Liver (tissue), 9 donors: Measurements from ENCODE around the gene FBXW4. TPM values are rescaled to one million over a fixed set of nuclear protein-coding genes. Genes with fewer than 3 reads are reported as not detected.

Experiments used
- DNase-seq: peaks from one replicate; pipeline ENCODE4 v3.0.0-alpha.2; 2017; ENCODE audit warnings: low spot score
- H3K27ac ChIP-seq, 2 donors: one replicate each; pipeline ENCODE4 v1.7.0; 2013; ENCODE audit warnings: inconsistent platforms in 2 of 2, low read length in 2 of 2, control low read depth in 1 of 2, low read depth in 1 of 2, mild to moderate bottlenecking in 1 of 2
- H3K27me3 ChIP-seq, 4 donors: one replicate each; pipeline versions ENCODE4 v1.6.1 to v1.7.0; 2013; ENCODE audit warnings: low read length in 3 of 4, inconsistent platforms in 1 of 4, mild to moderate bottlenecking in 1 of 4, moderate library complexity in 1 of 4; ENCODE audit not compliant: control insufficient read depth in 4 of 4, insufficient read depth in 4 of 4
- H3K36me3 ChIP-seq, 4 donors: one replicate each; pipeline versions ENCODE4 v1.6.1 to v1.7.0; 2013; ENCODE audit warnings: low read length in 3 of 4, mild to moderate bottlenecking in 3 of 4, low read depth in 1 of 4, moderate library complexity in 1 of 4; ENCODE audit not compliant: control insufficient read depth in 4 of 4, insufficient read depth in 3 of 4
- H3K4me1 ChIP-seq, 4 donors: one replicate each; pipeline versions ENCODE4 v1.6.1 to v1.7.0; 2013; ENCODE audit warnings: low read length in 3 of 4, mild to moderate bottlenecking in 3 of 4, moderate library complexity in 1 of 4; ENCODE audit not compliant: control insufficient read depth in 4 of 4, insufficient read depth in 4 of 4
- H3K4me3 ChIP-seq, 3 donors: one replicate each; pipeline versions ENCODE4 v1.6.1 to v1.7.0; 2013; ENCODE audit warnings: low read length in 3 of 3, control low read depth in 1 of 3, low read depth in 1 of 3, mild to moderate bottlenecking in 1 of 3
- H3K9ac ChIP-seq, 2 donors: one replicate each; pipeline ENCODE4 v1.7.0; 2013; ENCODE audit warnings: low read length in 2 of 2, mild to moderate bottlenecking in 2 of 2, moderate library complexity in 2 of 2, control low read depth in 1 of 2, low read depth in 1 of 2
- H3K9me3 ChIP-seq, 4 donors: one replicate each; pipeline versions ENCODE4 v1.6.1 to v1.7.0; 2013; ENCODE audit warnings: low read length in 3 of 4; ENCODE audit not compliant: control insufficient read depth in 4 of 4
- ATF3 ChIP-seq: IDR thresholded peaks from 2 replicates; pipeline ENCODE4 v1.6.1; 2016; ENCODE audit warnings: antibody characterized with exemption
- CTCF ChIP-seq: fragments of 150-350 bp; IDR thresholded peaks from 2 replicates; pipeline ENCODE4 v1.5.1; 2017; ENCODE audit warnings: improper control_type of control experiment, low read depth, low read length; ENCODE audit not compliant: missing input control
- FOXA2 ChIP-seq: IDR thresholded peaks from 2 replicates; pipeline ENCODE4 v1.6.1; 2016; ENCODE audit warnings: antibody characterized with exemption
- GABPA ChIP-seq, 2 donors: IDR thresholded peaks in 1 of 2; conservative IDR thresholded peaks in 1 of 2; 2 replicates each; pipeline ENCODE4 v1.6.1; 2016; ENCODE audit warnings: antibody characterized with exemption in 2 of 2, mild to moderate bottlenecking in 1 of 2, moderate library complexity in 1 of 2
- HNF4A ChIP-seq, 2 donors: conservative IDR thresholded peaks; 2 replicates each; pipeline ENCODE4 v1.6.1; 2016; ENCODE audit warnings: antibody characterized with exemption in 2 of 2, mild to moderate bottlenecking in 2 of 2
- HNF4G ChIP-seq: IDR thresholded peaks from 2 replicates; pipeline ENCODE4 v1.6.1; 2016; ENCODE audit warnings: antibody characterized with exemption
- JUND ChIP-seq, 2 donors: IDR thresholded peaks; 2 replicates each; pipeline ENCODE4 v1.6.1; 2016; ENCODE audit warnings: antibody characterized with exemption in 2 of 2
- NR2F2 ChIP-seq: IDR thresholded peaks from 2 replicates; pipeline ENCODE4 v1.6.1; 2016; ENCODE audit warnings: antibody characterized with exemption
- RXRA ChIP-seq, 2 donors: IDR thresholded peaks; 2 replicates each; pipeline ENCODE4 v1.6.1; 2017 to 2018; ENCODE audit warnings: antibody characterized with exemption in 2 of 2, mild to moderate bottlenecking in 1 of 2
- SP1 ChIP-seq: IDR thresholded peaks from 2 replicates; pipeline ENCODE4 v1.6.1; 2018; ENCODE audit warnings: antibody characterized with exemption, mild to moderate bottlenecking
- TAF1 ChIP-seq: conservative IDR thresholded peaks from 2 replicates; pipeline ENCODE4 v1.6.1; 2016; ENCODE audit warnings: antibody characterized with exemption, mild to moderate bottlenecking
- YY1 ChIP-seq: IDR thresholded peaks from 2 replicates; pipeline ENCODE4 v1.6.1; 2016; ENCODE audit warnings: antibody characterized with exemption, mild to moderate bottlenecking
- WGBS: extraction: QIAGEN DNeasy Blood & Tissue Kit; methylation state at CpG from one replicate; pipeline ENCODE4 v1.1.7; 2013; 5-methylcytosine and 5-hydroxymethylcytosine counted together
- polyA plus RNA-seq, 2 donors: library from polyadenylated mRNA; stranded (reverse) in 1 of 2; unstranded in 1 of 2; fragments of 200-250 nt in 1 of 2; fragments of >200 nt in 1 of 2; fragmentation: Nextera tagmentation in 1 of 2; extraction: Ambion mirVana in 1 of 2; gene quantifications; one replicate each; pipeline versions ENCODE4 v1.2.1 to v1.2.3, GENCODE V29; 2013 to 2015
- total RNA-seq, 2 donors: library from RNA; depleted of rRNA; stranded (reverse); fragments of >200 nt; gene quantifications; one replicate each; pipeline ENCODE4 v1.2.3, GENCODE V29; 2014
- TF ChIP-seq, protein P1 (sequence below): IDR thresholded peaks from 2 replicates; pipeline ENCODE4 v1.6.1; 2016; ENCODE audit warnings: antibody characterized with exemption, mild to moderate bottlenecking
- donor health status: healthy.
- donor health status: healthy.
- donor health status: healthy.
- donor health status: healthy.
- donor health status: healthy.

FBXW4 gene
- total and polyA plus RNA-seq, 4 donors: 5.4 to 54.1 (median 20.5) TPM

- TF ChIP-seq, protein P1, sequence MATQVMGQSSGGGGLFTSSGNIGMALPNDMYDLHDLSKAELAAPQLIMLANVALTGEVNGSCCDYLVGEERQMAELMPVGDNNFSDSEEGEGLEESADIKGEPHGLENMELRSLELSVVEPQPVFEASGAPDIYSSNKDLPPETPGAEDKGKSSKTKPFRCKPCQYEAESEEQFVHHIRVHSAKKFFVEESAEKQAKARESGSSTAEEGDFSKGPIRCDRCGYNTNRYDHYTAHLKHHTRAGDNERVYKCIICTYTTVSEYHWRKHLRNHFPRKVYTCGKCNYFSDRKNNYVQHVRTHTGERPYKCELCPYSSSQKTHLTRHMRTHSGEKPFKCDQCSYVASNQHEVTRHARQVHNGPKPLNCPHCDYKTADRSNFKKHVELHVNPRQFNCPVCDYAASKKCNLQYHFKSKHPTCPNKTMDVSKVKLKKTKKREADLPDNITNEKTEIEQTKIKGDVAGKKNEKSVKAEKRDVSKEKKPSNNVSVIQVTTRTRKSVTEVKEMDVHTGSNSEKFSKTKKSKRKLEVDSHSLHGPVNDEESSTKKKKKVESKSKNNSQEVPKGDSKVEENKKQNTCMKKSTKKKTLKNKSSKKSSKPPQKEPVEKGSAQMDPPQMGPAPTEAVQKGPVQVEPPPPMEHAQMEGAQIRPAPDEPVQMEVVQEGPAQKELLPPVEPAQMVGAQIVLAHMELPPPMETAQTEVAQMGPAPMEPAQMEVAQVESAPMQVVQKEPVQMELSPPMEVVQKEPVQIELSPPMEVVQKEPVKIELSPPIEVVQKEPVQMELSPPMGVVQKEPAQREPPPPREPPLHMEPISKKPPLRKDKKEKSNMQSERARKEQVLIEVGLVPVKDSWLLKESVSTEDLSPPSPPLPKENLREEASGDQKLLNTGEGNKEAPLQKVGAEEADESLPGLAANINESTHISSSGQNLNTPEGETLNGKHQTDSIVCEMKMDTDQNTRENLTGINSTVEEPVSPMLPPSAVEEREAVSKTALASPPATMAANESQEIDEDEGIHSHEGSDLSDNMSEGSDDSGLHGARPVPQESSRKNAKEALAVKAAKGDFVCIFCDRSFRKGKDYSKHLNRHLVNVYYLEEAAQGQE: no peak
- TF ChIP-seq HNF4G: no peak
- no peak for TF ChIP-seq SP1
- TF ChIP-seq GABPA (IDR thresholded peaks at IDR 0.05 in 1 of 2, conservative IDR thresholded peaks at IDR 0.05 in 1 of 2): no peak
- TF ChIP-seq YY1: no peak
Measured at GRCh38 chr10:101616415-101617101, 78.4 kb downstream of the FBXW4 start (continued).

- over 99% methylated on average over 5 of the region's 5 CpGs for whole genome bisulfite sequencing
- no peaks in the 10 kb centered on the region for H3K4me1 ChIP-seq
- TF ChIP-seq NR2F2: no peak
- no peak for TF ChIP-seq FOXA2
- no peak for TF ChIP-seq RXRA (IDR thresholded peaks at IDR 0.05)
- TF ChIP-seq, protein P1: no peak
- no peak for TF ChIP-seq ATF3
- no peak for TF ChIP-seq HNF4A (conservative IDR thresholded peaks at IDR 0.05)
- TF ChIP-seq SP1: no peak
- TF ChIP-seq TAF1: no peak
- TF ChIP-seq JUND (IDR thresholded peaks at IDR 0.05): no peak
- TF ChIP-seq CTCF: no peak
- no peak for TF ChIP-seq YY1
- no peak for DNase-seq
- H3K9me3 ChIP-seq: no peaks in the 10 kb centered on the region
- H3K27me3 ChIP-seq: no peaks in the 10 kb centered on the region
- no peak overlapping the region for H3K27ac ChIP-seq
- peaks cover 2 to 29% (median 15%) of the 10 kb centered on the region in 4 donors for H3K36me3 ChIP-seq
- no peak overlapping the region for H3K9ac ChIP-seq
- no peak overlapping the region for H3K4me3 ChIP-seq
Measured at GRCh38 chr10:101615525-101616116, 79.3 kb downstream of the FBXW4 start.
